GM12865 (cell line): Measurements from ENCODE around the gene MARS1.

Experiments
- DNase-seq: peaks from one replicate; pipeline ENCODE4 v3.0.0; 2010; ENCODE audit warnings: low read depth
- H3K4me3 ChIP-seq: 2 replicates; pipeline ENCODE4 v1.5.1; 2011; ENCODE audit warnings: mild to moderate bottlenecking, low read depth, low read length, control low read depth
- CTCF ChIP-seq: IDR thresholded peaks from 2 replicates; pipeline ENCODE4 v1.5.1; 2011; ENCODE audit warnings: low read length, control low read depth, low read depth, inconsistent platforms; ENCODE audit not compliant: insufficient read depth; ENCODE audit errors: missing control alignments

Gene MARS1

GRCh38 chr12:57454213-57454565, 33.7 kb upstream of the MARS1 start:
- H3K4me3 ChIP-seq = no peak overlapping the region
- DNase-seq = no peak
- TF ChIP-seq CTCF = no peak

- TF ChIP-seq CTCF = no peak
- H3K4me3 ChIP-seq = no peak within 1 kb of the TSS
- DNase-seq = no peak
These were observed 33.1 kb upstream of the MARS1 start, which contains the start of gene INHBE for GRCh38 chr12:57454566-57455373. Gene INHBE (plus strand): TSS chr12:57455307. CDS start chr12:57455537, 230 bp downstream.

- TF ChIP-seq CTCF = no peak
- DNase-seq = no peak
- H3K4me3 ChIP-seq = no peak overlapping the region
These were observed 32.3 kb upstream of the MARS1 start for GRCh38 chr12:57455374-57456144.

GRCh38 chr12:57456145-57456700, 31.6 kb upstream of the MARS1 start:
- peak; percentile 76 for DNase-seq
- no peak overlapping the region for H3K4me3 ChIP-seq
- TF ChIP-seq CTCF = peak; percentile 78

GRCh38 chr12:57456737-57457490, 31.0 kb upstream of the MARS1 start:
- DNase-seq = no peak
- TF ChIP-seq CTCF = no peak
- no peak overlapping the region for H3K4me3 ChIP-seq

GRCh38 chr12:57458665-57459054, 29.2 kb upstream of the MARS1 start:
- no peak for DNase-seq
- TF ChIP-seq CTCF = no peak
- H3K4me3 ChIP-seq = peak overlapping the region; percentile 61
